ENCODE measurements around the gene CA11. TPM values are rescaled to one million over a fixed set of nuclear protein-coding genes. Genes with fewer than 3 reads are reported as not detected.

CA11 gene
- total and polyA plus RNA-seq, 9 of the 15 experiments (the other 6 are each of a cell fraction or from before 2014, with no cell fraction given), result 2.9 to 19.9 (median 8.3) TPM

DNA sequence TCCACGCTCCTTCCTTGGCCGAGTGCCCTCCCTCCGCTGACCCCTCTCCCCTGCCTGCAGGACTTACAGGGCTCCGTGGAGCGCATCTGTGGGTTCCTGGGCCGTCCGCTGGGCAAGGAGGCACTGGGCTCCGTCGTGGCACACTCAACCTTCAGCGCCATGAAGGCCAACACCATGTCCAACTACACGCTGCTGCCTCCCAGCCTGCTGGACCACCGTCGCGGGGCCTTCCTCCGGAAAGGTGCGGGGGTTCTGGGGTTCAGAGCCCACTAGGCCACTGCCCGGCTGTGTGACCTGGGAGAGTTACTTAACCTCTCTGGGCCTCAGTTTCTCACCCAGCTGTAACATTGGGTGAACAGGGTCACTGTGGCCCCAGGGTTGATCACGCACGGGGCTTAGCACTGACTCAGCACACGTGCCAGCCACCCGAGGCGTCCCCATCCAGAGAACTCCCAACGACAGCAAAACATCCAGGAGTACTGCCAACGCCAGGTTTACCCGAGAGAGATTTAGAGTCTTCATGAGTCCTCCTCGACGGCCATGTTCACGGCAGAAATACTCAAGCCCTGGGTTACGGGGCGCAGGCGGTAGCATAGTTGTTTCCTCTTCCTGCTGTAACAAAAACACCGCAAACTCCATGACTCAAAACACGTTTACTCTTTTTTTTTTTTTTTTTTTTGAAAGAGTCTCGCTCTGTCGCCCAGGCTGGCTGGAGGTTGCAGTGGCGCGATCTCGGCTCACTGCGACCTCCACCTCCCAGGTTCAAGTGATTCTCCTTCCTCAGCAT, 49.1 kb downstream of the CA11 start (continued):
- no peak for TF ChIP-seq ZNF217 (CRISPR knock-in tag; IDR thresholded peaks at IDR 0.05)
- TF ChIP-seq, protein P1, sequence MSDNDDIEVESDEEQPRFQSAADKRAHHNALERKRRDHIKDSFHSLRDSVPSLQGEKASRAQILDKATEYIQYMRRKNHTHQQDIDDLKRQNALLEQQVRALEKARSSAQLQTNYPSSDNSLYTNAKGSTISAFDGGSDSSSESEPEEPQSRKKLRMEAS (CRISPR knock-in tag; IDR thresholded peaks at IDR 0.05), result 0 out of 2 replicates have a peak, but pooled peaks have one; percentile 30

DNA sequence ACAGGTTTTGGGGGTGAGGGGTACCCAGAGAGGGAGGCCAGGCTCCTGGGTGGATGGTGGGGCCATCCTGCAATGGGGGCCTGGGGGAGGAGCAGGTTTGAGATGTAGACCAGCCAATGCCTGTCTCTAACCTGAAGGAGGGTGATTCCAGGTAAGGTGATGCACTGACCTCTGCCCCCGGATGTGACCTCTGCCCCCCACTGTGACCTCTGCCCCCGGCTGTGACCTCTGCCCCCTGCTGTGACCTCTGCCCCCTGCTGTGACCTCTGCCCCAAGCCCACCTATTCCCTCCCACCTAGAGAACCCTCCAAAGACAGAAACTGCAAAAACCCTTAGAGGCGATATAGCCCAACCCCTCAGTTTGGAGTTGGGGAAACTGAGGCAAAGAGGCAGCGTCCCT, 49.8 kb downstream of the CA11 start:
- Histone ChIP-seq H3K9me3 (replicated peaks; ENCODE audit: control insufficient read depth, insufficient read depth, low read depth, low read length) (no peaks in the 10 kb centered on the region), H3K36me3 (ENCODE audit: control insufficient read depth, insufficient read depth, low read length) (no peaks in the 10 kb centered on the region), H3K4me3 (no peak overlapping the region), H4K20me1 (replicated peaks; ENCODE audit: control insufficient read depth, insufficient read depth, low read length) (0 out of 2 replicates have a peak, but pooled peaks cover 2% of the 10 kb centered on the region), H3K4me1 (replicated peaks in 1 of 2; ENCODE audit: control insufficient read depth in 2 of 2, insufficient read depth in 2 of 2, low read length in 2 of 2) (peaks cover 0 to 33% of the 10 kb centered on the region in 2 experiments; a peak in 2 of 5 replicates), H3K9ac (ENCODE audit: insufficient read depth in 1 of 2, low read depth in 2 of 2, low read length in 2 of 2) (peak overlapping the region in 1 of 2 experiments; percentile 35; a peak in 1 of 4 replicates), H3K79me2 (ENCODE audit: control insufficient read depth, insufficient read depth, low read length) (no peaks in the 10 kb centered on the region), H3K4me2 (ENCODE audit: insufficient read depth, low read length) (no peak overlapping the region), H3K9me1 (ENCODE audit: control insufficient read depth, insufficient read depth, low read length) (peaks cover 2% of the 10 kb centered on the region), H3K27ac (ENCODE audit: extremely low read depth, low read depth, low read length) (no peak overlapping the region), H3K27me3 (ENCODE audit: control insufficient read depth in 2 of 2, insufficient read depth in 2 of 2, low read length in 2 of 2) (peaks cover 0 to 7% of the 10 kb centered on the region in 2 experiments; a peak in 2 of 5 replicates), H2AFZ (ENCODE audit: low read depth, low read length) (no peak overlapping the region)
- 59% methylated on average over 3 of the region's 4 CpGs for WGBS (ENCODE audit: insufficient coverage, low coverage, missing lambda C conversion rate)
- no peak; the same call in 1 of the 2 replicates for TF ChIP-seq NR2C2 (CRISPR knock-in tag; IDR thresholded peaks at IDR 0.05)
- TF ChIP-seq NR2C2 (tag; IDR thresholded peaks at IDR 0.05), result peak; percentile 96
- no peak for TF ChIP-seq MYC (IDR thresholded peaks at IDR 0.05; ENCODE audit: low read depth, low read length)
- TF ChIP-seq MYC (CRISPR knock-in tag; IDR thresholded peaks at IDR 0.05; ENCODE audit: borderline replicate concordance, low read depth), result no peak
- TF ChIP-seq, protein P2, sequence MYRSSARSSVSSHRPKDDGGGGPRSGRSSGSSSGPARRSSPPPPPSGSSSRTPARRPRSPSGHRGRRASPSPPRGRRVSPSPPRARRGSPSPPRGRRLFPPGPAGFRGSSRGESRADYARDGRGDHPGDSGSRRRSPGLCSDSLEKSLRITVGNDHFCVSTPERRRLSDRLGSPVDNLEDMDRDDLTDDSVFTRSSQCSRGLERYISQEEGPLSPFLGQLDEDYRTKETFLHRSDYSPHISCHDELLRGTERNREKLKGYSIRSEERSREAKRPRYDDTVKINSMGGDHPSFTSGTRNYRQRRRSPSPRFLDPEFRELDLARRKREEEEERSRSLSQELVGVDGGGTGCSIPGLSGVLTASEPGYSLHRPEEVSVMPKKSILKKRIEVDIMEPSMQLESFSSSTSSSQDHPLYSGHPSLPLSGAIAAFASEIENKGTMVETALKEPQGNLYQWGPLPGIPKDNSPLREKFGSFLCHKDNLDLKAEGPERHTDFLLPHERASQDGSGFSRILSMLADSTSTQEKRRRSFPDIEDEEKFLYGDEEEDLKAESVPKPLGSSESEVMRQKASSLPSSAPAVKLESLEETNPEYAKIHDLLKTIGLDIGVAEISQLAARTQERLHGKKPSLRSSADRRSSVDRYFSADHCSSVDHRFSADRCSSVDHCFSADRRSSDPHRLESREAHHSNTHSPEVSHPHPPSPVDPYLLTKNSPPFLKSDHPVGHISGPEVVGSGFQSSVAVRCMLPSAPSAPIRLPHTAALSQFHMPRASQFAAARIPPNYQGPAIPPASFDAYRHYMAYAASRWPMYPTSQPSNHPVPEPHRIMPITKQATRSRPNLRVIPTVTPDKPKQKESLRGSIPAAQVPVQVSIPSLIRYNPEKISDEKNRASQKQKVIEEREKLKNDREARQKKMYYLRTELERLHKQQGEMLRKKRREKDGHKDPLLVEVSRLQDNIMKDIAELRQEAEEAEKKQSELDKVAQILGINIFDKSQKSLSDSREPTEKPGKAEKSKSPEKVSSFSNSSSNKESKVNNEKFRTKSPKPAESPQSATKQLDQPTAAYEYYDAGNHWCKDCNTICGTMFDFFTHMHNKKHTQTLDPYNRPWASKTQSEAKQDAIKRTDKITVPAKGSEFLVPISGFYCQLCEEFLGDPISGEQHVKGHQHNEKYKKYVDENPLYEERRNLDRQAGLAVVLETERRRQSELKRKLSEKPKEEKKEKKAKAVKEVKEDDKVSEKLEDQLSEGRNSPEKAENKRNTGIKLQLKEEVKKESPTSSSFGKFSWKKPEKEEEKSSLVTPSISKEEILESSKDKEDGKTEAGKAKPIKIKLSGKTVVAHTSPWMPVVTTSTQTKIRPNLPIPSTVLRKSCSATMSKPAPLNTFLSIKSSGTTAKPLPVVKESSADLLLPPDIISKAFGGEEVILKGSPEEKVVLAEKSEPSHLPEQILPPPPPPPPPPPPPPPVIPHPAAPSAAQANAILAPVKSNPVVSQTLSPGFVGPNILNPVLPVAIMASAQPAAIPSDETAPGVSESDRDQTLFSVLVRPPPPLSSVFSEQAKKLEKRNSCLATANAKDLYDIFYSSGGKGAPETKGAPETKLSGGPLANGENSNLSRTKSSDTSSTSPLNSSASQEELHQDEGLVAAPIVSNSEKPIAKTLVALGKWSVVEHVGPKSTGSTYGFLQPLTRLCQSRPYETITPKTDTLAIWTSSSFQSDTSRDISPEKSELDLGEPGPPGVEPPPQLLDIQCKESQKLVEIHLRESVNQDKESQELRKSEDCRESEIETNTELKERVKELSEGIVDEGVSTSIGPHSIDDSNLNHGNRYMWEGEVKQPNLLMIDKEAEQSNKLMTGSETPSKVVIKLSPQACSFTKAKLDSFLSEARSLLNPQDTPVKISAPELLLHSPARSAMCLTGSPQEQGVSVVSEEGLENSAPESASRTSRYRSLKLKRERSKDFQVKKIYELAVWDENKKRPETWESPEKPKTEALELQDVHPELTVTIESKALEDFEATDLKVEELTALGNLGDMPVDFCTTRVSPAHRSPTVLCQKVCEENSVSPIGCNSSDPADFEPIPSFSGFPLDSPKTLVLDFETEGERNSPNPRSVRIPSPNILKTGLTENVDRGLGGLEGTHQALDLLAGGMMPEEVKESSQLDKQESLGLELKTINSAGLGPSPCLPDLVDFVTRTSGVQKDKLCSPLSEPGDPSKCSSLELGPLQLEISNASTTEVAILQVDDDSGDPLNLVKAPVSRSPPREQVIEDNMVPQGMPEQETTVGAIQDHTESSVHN (IDR thresholded peaks at IDR 0.05; ENCODE audit: borderline replicate concordance in 1 of 2, low read depth in 1 of 2), result no peak
- peak; percentile 48; the same call in 1 of the 2 replicates for TF ChIP-seq ESRRA (IDR thresholded peaks at IDR 0.05; ENCODE audit: borderline replicate concordance, low read depth)
- TF ChIP-seq NR2C1 (IDR thresholded peaks at IDR 0.05), result peak; percentile 95
- peak; percentile 96 for TF ChIP-seq NR2C1 (tag; IDR thresholded peaks at IDR 0.05)
- ChIA-PET CTCF (ENCODE audit: low intra/inter-chr PET ratio) (no interaction called here), POLR2A (interaction anchor here (2.3 kb wide), 1 partner anchor 21 kb away, joined by 9 read pairs; no protein-coding TSS in a partner anchor)
- ATAC-seq, result no peak
- no peak for DNase-seq (ENCODE audit: extremely low read depth in 1 of 4, low spot score in 3 of 4)
- FAIRE-seq, result no peak
- no TSS peak for BruUV-seq (replicated peaks)
- intact Hi-C loops (cut with micrococcal nuclease), result no loop called here
- in situ Hi-C loops (cut with MboI), result loop anchor here (25.0 kb wide), 1 partner anchor 1516 kb away; no protein-coding TSS in a partner anchor

All from K562 (cell line).